Activated T-cell treated with anti-CD3 and anti-CD28 coated beads, Interleukin-2, amount 50 U/mL, for 48 hours (primary cell): ENCODE results near the gene C19orf67.

ENCODE experiments used
- DNase-seq, 2 experiments: peaks; one replicate each; pipeline ENCODE4 v3.0.0-alpha.2; 2020

The C19orf67 gene

DNA sequence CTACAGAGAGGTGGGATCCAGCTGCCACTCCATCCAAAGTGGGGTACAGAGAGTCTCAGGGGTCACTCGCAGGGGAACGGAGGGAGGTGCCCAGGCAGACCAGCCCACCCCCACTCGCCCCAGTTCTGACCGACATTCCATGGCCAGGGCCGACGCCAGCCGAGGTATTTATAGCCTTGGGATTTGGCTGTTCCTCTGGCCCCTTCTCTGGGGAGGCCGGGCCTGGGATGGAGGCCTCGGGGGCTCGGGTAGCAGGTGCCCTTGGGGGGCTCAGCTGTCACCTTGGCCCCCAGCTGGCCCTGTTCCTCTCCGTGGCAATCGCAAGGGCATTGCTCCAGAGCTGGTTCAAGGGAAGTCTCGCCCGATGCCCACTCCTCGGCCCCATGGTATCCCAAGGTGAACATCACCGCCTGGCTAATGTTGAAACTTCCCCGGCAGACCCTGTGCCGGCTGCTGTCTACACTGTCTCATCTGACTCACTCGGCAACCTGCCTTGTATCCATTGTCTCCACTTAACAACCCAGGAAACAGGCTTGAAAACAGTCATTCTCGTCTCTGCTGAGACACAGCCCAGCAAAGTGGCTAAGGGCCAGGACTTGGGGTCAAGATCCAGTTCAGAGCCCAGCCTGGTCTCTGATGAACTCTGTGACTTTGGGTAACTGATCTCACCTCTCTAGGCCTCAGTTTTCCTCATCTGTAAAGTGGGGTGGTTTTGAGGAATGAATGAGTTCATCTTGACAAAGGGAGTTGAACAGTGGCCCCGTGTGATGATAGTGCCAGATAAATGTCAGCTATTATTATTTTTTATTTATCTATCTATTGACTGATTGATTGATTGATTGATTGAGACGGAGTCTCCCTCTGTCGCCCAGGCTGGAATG is 22.2 kb upstream of the C19orf67 start:
- no peak for DNase-seq

DNA sequence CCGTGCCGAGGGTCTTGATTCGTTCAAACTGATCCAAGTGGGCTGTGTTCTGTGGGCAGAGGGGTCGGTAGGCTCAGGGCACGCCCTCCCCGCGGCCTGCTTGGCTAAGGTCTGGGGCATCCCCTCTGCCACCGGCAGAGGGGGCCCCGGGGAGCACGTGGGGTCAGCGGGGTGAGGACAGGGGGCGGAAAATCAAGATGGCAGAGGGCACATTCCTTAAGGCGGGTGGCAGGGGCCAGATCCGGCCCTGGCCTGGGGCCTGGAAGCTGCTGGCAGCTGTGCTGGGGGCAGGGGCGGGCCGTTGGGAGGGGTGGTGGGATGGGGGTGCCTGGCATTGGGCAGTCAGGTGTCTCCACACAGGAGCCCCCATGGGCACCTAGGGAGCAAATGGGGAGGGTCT is 21.3 kb upstream of the C19orf67 start:
- DNase-seq = no peak

DNA sequence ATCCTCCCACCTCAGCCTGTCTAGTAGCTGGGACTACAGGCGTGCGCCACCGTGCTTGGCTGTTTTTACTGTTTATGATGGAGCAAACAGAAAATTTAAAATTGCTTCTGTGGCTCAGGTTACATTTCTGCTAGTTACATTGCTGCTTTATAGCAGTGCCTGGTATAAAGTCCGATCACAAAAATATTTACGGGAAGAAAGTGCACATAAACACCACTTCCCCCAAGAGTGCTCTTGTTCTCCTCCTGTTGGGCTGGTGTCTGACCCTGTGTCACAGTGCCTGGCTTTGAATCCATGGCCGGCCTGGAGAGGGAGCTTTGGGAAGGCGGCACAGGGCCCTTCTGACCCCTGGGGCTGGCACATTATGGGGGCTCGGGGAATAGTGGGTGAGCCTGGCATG is 20.1 kb upstream of the C19orf67 start:
- no peak for DNase-seq

DNA sequence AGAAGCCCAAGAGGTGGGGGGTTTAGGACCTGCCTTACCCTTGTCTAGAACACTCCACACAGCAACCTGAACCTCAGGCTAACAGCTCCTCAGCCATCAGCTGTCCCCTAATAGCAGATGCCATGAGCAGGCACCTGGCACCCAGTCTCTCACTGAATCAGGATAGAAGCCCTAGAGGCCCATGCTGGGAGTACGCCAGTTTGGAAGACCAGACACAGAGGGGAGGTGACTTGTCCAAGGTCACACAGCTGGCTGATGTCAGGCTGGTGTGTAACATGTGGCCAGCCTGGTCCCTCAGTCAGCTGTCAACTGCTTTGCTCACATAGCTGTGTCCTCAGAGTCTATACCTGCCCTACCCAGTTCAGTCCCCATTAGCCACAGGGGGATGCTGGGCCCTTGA is 17.7 kb upstream of the C19orf67 start:
- DNase-seq = no peak

DNA sequence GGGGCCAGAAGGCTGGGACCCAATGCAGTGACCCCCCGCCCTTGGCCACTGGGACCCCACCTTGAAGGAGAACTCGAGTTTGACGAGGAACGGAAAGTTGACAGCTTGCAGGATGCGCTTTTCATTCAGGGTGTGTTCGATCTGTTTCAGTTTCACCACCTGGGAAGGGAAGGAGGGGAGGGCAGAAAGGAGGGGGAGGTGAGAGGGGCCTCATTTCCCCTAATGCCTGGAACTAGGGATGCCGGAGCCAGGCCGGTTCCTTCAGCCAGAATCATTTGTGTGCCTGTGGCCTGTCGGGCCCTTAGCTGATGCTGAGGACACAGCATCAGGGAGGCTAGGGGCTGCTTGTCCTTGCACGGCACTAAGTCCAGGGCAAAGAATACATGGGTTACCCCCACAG is 17.2 kb upstream of the C19orf67 start:
- no peak for DNase-seq

DNA sequence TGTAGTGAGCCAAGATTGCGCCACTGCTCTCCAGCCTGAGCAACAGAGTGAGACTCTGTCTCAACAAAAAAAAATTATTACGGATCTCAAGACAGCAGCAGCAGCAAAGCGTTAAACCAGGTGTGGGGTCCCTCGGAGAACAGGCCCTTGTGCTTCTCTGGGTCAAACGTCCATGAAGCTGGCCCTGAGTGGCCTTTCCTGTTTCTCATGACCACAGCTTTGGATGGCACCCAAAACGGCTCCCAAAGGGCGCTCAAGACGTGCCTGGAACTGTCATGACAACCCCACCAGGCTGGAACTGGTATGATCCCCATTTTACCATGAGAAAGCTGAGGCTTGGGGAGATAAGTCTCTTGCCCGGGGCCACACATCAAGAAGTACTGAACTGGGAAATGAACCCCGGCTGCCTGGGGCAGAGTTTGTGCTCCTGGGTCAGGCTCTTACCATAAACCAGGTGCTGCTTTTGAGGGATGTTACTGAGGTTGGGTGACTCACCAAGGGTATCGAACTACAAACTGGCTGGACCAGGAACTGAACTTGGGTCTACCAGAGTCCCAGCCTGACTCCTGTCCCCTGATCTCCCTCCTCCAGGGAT is 16.6 kb upstream of the C19orf67 start:
- DNase-seq = no peak

DNA sequence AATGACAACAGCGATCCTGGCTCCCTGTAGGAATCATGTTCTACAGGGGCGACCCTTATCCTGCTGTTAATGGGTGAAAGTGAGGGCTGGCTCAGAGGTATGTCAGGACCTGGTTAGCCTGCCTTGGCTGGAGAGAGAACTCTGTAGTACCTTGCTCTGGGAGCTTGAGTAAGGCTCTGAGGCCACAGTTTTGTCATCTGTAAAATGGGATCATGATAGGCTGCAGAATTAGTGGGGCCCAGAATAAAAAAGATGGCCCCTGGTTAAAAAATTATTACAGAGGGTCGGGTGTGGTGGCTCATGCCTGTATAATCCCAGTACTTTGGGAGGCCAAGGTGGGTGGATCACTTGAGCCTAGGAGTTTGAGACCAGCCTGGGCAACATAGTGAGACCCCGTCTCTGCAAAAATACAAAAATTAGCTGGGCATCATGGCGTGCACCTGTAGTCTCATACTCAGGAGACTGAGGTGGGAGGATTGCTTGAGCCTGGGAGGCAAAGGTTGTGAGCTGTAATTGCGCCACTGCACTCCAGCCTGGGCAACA is 15.5 kb upstream of the C19orf67 start:
- DNase-seq = no peak

DNA sequence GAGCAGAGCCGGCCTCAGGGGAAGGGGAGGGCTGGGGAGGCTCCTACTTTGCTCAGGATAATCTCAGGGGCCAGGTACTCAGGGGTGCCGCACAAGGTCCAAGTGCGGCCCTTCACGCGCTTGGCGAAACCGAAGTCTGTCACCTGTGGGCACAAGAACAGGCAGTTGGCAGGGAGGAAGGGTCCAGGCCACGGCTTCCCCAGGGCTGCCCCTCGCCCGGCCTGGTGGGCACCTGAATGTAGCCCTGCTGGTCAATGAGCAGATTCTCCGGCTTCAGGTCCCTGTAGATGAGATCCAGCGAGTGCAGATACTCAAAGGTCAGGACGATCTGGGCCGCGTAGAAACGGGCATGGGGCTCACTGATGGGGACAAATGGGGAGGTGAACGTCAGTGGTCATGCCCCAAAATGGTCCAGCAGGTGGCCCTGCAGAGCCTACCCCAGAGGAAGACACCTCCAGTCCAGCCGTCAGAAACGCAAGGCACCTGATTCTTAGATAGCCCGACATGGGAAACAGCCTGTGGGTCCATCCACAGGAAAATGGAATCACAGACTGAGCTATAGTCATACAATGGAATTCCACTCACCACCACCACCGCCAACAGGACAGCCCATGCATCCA is 12.1 kb upstream of the C19orf67 start:
- DNase-seq = no peak

DNA sequence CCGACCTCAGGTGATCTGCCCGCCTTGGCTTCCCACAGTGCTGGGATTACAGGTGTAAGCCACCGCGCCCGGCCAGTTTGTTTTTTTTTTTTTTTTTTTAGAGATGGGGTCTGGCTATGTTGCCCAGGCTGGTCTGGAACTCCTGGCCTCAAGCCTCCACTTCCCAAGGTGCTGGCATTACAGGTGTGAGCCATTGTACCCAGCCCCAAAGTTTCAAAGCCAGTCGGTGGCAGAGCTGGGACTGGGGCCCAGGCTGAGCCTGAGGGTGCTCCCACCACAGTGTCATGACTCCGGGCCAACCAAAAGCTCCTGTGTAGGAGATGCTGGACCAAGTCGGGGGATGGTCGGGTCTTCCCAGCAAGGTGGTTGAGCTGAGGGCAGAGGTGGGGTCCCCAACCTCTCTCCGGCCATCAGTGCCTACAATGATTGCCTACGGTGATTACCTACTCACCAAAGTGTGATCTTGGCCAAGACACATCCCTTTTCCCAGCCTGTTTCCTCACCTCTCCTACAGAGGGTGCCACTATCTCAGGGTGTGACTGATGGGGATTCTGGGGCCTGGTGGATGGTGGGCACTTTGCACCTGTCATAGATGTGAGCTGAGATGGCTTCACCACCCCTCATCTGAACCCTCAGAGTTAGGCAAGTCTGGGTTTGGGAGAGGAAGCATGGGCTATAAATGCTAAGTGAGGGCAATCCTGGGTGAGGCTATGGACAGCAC is 10.8 kb upstream of the C19orf67 start:
- no peak for DNase-seq

DNA sequence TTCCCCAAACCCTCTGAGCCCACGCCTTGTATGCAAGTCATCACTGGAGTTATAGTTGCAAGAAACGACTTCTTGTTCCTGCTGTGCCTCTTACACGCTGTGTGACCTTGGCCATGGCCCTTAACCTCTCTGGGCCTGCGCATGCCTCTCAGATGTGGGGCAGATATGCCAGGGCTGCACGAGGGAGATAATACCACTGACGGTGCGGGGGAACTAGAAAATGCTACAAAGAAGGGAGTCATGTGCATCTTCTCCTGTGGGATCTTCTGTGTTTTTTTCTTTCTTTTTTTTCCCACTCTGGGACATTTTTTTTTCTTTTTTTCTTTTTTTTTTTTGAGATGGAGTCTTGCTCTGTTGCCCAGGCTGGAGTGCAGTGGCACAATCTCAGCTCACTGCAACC is 9.3 kb upstream of the C19orf67 start:
- no peak for DNase-seq

DNA sequence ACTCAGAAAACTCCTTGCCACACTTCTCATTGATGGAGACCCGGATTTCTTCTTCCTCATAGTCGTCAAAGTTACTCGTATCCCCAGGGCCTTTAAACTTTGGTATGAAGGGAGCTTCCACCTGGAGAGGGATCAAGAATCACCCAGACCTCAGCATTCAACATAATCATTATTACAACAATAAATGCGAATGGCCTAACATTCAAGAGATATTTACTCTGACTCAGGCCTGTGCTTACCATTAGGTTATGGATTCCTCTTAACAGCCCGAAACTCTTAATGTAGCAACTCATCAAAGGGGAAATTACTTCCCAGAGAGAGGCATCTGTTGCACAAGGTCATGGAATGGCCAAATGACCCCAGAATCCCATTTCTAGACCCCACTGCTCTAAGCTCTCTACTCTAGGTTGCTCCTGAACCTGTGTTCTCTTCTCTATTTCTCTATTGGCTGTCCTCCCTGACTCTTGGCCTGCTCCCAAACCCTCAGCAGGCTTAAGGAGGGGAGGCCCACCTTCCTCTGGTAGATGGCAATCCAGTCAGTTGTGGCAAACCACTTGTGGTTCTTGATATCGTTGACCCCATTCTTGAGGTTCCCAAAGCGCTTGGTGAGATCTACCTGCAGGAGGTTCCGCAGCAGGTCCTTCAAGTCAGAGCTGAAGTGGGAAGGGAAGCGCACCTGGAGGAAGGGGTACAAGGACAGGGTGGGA is 7.7 kb upstream of the C19orf67 start:
- no peak for DNase-seq

DNA sequence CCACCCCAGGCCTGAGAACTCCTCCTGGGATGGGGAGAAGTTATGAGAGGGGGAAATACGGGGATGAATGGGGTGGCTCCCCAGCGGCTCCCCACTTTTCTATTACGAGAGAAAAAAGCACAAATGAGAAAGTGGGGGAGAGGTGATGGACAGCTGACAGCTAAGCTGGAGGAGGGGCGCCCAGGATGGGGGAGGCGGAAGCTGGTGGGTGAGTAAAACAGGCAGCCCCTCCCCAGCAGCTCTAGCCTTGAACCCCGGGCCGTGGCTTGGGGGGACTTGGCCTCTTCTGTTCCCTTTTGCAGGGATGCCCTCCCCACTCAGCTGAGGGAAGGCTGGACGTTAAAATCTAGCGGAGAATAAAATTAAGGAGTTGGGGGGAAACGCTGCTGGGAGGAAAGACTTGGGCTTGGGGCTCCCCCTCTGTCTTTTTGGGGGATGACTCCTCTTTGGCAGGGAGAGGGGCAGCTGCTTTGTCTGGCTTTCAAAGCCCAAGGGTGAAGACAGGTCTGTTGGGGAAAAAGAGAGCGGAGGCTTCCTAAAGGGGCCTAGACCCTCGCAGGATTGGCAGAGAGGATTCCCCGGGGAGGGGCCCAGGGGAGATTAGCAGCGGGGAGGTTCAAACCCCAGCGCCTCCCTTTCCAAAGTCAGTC is 6.4 kb upstream of the C19orf67 start:
- DNase-seq = no peak

DNA sequence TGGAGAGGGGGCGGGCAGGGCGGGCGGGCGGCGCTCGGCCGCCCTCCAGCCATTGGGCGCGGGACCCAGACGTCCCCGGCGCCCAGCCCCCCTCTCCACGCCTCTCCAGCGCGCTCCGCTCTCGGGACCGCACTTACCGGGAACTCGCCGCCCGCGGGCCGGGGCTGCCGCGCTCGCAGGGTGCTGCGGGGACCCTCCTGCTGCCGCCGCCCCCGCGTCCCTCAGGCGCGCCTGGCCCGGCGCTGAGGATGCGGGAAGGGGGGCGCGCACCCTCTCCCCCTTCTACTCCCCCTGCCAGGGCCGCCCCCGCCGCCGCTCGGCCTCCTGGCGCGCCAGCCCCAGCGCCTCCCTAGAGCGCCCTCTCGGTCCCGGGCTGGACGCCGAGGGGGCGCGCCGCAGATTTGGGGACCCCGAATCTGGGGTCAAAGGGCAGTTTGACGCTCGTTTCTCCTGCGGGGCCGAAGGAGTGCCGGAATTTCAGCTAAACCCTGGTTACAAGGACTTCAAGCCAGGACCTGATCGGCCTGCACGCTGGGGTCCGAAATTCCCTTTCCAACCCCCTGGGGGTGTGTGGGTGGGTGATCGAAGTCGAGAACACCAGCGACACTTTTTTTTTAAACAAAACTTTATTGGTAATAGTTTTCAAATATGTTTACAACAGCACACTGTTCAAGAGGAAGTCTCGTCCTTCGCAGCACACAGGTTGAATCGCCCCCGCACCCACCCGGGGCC is 5.7 kb upstream of the C19orf67 start:
- peak; percentile 81 to 87 for DNase-seq

DNA sequence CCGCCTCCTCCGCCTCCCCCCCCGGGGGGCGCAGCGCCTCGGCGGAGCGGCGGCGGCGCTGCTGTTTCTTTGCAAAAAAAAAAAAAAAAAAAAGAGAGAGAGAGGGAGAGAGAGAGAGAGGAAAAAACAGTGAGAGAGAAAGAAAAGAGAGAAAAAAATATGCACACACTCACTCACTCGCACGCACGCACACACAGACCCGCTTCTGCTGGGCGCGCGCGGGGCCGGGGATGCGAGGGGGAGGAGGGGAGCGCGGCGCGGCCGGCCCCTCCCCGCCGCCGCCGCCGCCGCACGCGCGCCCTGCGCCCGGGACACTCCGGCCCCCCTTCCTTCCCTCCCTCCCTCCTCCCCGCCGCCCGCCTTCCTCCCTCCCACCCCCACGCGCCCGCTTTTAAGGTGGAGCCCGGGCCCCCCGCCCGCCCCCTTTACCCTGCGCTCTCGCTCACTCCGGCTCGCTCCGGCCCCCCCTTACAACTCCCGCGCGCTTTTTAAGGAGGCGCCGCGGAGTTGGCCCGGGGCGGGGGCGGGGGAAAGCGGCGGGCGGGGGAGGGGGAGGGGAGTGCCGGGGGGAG is 5.0 kb upstream of the C19orf67 start, which contains the start of gene SAMD1:
Gene SAMD1 (minus strand): TSS at position 243 of the 572 bp plus-strand sequence.
- DNase-seq = peak in 1 of 2 experiments; percentile 83

DNA sequence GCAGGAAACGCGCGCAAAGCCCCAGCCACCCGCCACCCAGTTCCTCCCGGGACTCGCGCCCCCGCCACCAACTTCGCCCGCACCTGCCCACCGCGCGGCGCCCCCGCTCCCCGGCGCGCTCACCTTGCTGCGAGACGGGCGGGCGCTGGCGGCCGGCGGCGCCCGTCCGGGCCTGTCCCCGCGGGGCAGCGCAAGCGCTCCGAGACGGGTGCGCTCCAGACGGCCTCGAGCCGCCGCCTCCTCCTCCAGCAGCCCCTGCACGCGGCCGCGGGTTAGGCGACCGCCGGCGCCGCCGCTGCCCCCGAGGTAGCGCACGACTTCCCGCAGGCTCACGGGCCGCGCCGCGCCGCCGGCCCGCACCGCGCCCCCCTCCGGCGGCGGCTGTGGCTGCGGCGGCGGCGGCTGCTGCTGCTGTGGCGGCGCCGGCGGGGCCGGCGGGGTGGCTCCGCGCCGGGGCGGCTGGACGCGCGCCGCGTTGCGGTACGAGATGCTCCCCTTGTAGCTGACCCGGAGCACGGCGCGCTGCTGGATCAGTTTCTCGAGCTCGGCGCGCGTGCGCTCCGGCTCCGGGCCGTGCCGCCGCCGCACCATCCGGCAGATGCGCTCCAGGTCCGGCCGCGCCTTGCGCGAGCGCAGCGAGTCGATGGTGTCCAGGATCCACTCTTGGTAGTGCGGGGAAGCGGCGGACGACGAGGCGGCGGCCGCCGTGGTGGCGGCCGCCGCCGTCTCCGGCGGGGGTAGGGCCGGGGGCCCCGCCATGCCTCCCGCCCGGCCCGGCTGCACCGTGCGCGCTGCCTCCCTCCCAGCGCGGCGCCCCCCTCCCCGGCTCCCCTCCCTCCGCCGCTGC is 4.3 kb upstream of the C19orf67 start:
- DNase-seq = peak; percentile 69 to 73

DNA sequence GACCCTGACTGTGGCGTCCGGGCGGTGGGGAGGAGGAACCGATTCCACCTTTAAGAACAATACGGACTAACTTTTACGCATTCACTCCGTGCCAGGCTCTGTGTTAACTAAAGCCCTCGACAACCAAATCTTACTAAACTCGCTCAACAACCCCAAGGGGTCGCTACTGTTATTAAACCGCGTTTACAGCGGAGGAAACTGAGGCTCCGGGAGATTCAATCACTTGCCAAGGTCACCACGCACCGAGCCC is 3.8 kb upstream of the C19orf67 start:
- no peak for DNase-seq

DNA sequence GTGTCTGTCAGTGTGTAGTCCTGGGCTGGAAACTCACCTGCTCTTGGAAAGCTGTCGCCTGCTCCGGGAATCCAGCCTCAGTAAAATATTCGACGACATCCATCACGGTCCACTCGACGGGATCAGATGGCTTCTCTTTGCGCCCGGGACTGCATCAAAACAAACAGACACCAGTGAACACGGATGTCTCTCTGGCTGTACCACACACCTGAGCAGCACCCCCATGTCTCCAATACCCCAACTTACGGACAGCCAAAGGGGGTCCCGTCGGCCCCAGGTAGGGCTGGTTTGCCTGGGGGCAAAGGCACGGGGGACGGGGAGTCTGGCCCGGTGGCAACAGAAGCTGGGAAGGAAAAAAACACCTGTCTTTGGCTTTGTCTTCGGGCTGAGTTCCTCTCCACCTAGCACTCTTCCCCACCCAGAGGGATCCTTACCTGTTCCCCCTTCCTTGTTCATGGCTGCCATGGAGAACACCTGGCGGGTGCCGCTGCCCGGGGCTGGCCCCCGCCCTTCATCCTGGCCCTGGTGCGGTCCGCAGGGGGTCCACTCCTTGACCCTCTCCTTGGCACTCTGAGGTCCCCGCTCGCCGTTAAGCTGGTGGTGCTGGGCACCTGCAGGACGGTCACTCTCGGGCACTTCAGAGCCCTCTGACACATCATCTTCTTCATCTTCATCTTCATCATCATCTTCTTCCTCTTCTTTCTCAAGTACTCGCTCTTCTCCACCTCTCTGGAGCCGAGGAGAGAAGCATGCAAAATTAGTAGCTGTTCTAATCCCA is 3.2 kb upstream of the C19orf67 start:
- no peak for DNase-seq

DNA sequence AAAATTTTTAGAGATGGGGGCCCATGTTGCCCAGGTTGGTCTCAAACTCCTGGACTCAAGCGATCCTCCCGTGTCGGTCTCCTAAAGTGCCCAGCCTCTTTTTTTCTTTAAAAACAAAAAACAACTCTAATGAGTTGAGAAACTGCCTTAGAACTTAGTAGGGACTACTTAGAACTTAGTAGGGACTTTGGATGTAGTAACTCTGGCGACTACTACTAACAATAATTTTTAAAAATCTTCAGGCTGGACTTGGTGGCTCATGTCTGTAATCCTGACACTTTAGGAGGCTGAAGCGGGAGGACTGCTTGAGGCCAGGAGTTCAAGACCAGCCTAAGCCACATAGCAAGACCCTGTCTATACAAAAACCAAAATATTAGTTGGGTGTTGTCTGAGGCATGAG is 515 bp upstream of the C19orf67 start:
- no peak for DNase-seq

DNA sequence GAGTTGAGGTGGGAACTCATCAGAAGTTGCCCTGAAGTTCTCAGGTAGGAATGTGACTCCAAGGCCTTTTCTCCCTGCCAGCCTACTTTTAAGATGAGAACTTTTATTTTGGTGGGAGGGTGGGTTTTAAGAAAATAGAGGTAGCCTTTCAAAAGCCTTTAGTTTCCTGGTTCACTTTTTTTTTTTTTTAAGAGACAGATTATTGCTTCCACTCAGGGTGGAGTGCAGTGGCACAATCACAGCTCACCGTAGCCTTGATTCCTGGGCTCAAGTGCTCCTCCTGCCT is 3.0 kb downstream of the C19orf67 start:
- no peak for DNase-seq
